ENCODE results near the gene CDS2.

CDS2 gene

DNA sequence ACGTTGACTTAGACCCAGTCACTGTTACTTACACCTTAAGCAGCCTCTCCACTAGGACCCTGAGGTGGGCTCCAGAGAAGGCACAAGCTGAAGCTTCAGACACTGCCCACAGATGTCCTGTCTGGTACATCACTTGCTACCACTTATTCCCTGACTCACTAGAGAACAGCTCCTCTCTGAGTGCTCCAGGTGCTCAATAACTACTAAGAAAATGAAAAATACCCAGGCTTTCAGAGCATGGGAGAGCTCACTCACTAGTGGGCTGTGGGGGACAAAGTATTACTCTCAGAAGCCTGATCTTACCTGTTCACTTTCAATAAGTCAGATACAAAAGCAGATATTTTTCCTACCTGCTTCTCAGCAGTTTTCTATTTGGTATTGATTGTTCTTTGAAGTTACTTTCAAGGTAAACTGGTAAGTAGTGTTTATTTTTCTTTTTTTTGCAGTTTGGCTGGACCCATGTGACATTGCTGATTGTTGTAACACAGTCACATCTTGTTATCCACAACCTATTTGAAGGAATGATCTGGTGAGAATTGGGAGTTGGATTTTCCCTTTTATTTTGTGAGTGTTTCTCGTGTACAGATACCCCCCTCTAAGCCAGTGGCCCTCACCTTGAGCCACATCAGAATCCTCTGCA, 55.9 kb downstream of the CDS2 start:
- no peak for DNase-seq

DNA sequence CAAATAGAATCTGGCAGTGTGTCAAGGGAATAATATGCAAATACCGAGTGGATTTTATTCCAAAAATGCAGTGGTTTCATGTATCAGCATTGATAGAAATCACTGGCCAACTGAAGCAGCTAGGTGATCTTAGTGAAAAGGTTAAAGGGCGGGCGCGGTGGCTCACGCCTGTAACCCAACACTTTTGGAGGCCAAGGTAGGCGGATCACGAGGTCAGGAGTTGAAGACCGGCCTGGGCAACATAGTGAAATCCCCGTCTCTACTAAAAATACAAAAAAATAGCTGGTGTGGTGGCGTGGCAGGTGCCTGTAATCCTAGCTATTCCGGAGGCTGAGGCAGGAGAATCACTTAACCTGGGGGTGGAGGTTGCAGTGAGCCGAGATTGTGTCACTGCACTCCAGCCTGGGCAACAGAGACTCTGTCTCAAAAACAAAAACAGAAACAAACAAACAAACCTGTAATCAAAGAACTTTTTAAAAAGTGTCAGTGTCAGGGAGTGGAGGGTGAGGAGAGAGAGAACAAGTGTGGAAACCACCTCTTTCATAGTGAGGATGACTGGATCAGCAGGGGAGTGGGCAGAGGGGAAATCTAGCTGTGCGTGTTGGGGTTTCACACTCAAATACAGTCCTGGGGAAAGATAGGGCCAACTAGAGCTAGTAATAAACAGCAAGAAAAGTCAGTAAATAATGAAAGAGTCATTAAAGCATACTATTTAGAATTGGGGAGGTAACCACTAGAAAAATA, 57.1 kb downstream of the CDS2 start:
- DNase-seq, result no peak

- no peak for DNase-seq
Observed at GRCh38 chr20:5184684-5185083, 57.9 kb downstream of the CDS2 start.

DNA sequence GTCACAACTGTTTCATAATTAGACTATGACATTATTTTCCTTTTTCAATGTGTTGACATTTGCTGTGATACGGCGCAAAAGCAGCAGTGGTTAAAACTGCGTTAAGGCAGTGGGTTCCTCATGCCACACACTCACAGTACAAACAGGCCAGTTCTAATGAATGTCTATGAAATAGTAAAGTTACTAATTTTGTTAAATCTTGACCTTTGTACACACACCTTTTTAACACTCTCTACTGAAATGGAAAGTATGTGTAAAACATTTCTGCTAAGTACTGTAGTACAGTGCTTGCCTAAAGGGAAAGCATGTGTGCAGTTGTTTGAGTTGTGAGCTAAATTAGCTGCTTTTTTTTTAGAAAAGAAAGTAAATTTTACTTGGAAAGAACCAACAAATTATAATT, 60.3 kb downstream of the CDS2 start:
- no peak for DNase-seq

DNA sequence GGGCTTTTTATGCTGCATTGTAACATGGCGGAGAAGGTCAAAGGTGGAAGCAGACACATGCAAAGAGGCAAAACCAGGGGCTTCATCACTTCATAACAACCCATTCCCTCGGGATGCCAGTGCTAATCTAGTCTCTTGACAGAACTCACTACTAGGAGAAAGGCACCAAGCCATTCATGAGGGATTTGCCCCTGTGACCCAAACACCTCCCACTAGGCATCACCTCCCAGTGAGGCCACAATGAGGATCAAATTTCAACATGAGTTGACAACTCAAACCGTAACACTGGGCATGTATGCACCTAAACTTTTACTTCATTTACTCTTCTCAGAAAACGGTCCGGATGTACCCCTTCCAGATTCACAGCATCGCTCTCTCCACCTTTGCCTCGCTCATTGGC, 61.9 kb downstream of the CDS2 start:
- no peak for DNase-seq

GRCh38 chr20:5189917-5190316, 63.1 kb downstream of the CDS2 start:
- no peak for DNase-seq

GRCh38 chr20:5190444-5190843, 63.6 kb downstream of the CDS2 start:
- no peak for DNase-seq

- DNase-seq, result peak; percentile 87
Observed at GRCh38 chr20:5191829-5192569, 65.2 kb downstream of the CDS2 start.

DNA sequence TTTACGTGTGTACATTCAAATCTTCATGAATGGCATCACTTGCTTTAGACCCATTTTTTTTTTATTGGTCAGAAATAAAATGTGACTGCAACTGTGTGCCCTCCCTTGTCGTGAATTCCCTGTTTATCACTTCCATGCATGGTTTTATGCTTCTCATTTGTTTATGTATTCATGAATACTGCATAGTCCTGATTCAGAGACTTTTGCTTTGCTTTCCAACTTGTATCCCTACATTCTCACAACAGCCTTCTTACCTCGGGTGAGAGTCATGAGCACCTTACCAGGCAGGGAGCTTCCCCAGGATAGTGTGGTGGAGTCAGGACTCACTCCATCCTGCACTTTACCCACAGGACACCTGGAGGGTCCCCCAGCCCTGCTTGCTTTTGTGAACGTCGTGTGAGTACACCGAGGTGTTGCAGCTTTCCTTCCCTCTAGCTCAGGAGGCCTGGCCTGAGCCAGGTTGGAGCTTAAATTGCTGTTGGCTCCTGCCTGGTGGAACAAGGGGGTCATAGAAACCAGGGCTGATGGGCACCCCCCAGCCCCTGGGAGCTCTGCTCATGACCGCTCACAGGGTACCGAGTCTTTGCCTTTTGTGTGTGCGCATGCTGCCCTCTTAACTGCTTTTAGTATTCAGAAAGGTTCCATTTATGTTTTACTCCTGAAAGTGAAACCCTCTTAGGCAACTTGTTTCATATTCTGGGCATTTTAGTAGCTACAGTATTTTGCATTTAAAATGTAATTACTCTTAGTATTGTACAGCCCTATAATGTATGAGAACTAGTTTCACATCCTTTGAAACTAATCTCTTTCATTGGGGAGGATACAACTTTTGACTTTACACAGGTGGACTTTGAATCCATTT, 66.0 kb downstream of the CDS2 start:
- DNase-seq, result no peak

GRCh38 chr20:5195655-5196054, 68.8 kb downstream of the CDS2 start:
- no peak for DNase-seq

GRCh38 chr20:5196149-5196548, 69.3 kb downstream of the CDS2 start:
- no peak for DNase-seq

DNA sequence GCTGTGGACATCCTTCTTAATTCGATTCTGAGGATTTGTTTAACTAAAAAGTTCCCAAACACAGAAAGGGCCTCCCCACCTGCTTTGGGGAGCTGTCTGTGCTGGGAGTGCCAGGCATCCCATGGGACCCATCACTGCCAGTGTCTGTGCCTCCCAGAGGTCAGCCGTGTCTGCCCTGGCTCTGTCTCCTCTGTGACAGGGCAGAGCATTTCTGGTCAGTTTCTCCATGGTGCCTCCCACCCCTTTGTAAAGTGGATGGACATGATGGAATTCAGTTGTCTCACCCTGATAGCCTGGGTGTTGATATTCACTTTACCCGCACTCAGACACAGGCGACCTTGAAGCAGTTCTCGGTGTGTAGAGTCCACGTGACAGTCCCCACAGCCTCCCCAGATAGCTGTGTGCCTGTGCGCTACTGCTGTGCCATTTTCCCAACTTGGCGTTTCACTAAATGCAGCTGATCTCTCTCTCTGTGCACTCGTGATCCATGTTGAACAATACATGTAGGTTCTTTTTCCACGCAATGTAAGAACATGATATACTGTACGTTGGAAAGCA, 70.5 kb downstream of the CDS2 start:
- DNase-seq, result no peak

- DNase-seq, result no peak
Observed at GRCh38 chr20:5197847-5198650, 71.2 kb downstream of the CDS2 start.

GRCh38 chr20:5198651-5198924, 71.8 kb downstream of the CDS2 start:
- DNase-seq, result no peak

DNA sequence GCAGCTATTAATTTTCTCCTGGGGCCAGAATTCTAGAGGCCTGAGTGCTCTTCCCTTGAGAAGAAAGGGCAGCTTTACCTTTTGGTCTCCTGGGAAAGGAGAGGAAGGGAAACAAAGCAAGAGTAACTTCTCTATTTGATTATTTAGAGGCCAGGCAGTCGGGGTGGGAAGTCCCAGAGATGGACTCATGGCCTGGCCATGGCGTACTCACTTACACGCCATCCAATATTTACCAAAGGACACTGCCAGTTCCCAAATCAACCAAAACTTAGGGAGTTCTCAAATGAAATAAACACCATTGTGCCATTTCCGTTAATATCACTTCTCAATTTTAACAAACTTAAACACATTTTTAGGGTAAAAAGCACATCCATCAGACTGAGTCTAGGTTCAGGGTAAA, 76.6 kb downstream of the CDS2 start:
- no peak for DNase-seq

GRCh38 chr20:5205348-5206210, 78.8 kb downstream of the CDS2 start:
- peak; percentile 77 for DNase-seq

DNA sequence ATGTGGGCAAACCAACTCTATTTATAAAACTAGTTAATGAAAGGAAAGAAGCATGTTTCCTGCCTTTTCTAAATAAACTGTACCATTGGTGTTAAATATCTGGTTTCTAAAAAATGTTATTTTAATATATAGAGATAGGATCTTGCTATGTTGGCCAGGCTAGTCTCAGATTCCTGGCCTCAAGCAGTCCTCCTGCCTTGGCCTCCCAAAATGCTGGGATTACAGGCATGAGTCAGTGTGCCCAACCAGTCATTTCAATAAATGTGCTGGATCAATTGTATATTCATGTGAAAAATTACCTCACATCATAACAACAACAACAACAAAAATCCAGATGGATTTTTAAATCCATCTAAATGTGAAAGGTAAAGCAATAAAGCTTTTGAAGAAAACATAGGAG, 80.3 kb downstream of the CDS2 start:
- DNase-seq, result no peak

- no peak for DNase-seq
Observed at GRCh38 chr20:5211803-5212714, 85.3 kb downstream of the CDS2 start.

DNA sequence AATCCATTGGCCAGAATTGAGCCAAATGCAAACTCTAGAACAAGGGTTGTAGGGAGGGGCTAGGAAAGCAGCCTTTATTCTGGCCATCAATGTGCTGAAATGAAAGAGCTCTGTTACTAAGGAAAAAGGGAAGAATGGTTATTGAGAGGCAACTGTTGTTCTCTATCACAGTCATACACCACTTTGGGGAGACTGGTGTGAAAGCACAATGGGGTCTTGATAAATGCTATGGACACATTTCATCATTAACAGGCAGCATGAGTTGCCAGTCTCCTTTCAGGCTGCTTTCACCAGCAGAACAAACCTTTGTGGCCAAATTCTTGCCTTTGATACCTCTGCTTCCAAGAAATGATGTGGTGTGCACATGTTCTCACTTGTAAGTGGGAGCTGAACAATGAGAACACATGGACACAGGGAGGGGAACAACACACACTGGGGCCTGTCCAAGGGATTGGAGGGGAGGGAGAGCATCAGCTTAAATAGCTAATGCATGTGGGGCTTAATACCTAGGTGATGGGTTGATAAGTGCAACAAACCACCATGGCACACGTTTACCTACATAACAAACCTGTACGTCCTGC, 86.2 kb downstream of the CDS2 start:
- DNase-seq, result no peak

DNA sequence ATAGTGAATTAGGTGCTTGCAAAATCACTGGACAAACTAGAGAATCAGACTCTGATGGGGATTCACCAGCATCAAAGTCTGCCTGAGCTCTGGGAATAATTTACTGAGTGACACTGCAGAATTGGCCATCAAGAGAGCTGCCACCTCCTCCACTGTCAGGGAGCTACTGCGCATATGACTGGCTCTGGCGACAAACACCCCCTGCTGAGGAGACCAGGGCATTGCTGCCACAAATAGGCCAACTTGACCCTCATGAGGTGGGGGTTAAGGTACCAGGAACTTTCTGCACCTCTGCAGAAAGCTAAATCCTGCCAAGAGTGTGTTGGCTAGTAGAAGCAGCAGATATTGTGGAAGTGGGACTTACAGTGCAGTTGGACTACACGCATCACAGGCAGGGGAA, 88.0 kb downstream of the CDS2 start:
- DNase-seq, result no peak

Measured in NCI-H2171 treated with DMSO at 0.1 percent for 48 hours (cell line).